Tibial nerve (tissue), 4 donors: Measurements from ENCODE around the gene EPB41L4A. TPM values are rescaled to one million over a fixed set of nuclear protein-coding genes. Genes with fewer than 3 reads are reported as not detected.

Experiments
- DNase-seq, 2 donors: peaks; one replicate each; pipeline ENCODE4 v3.0.0-alpha.2; 2019; ENCODE audit warnings: low spot score in 2 of 2
- H3K27ac ChIP-seq, 4 donors: fragments of 200-600 bp; sonication (generic) in 3 of 4; one replicate each; pipeline ENCODE4 v1.5.1; 2017 to 2019; ENCODE audit warnings: mild to moderate bottlenecking in 1 of 4
- H3K27me3 ChIP-seq, 2 donors: fragments of 200-600 bp; sonication (generic) in 1 of 2; one replicate each; pipeline versions ENCODE4 v1.5.1 to v1.6.0; 2017 to 2019
- H3K36me3 ChIP-seq, 3 donors: fragments of 200-600 bp; sonication (generic); one replicate each; pipeline ENCODE4 v1.5.1; 2018 to 2019
- H3K4me1 ChIP-seq, 4 donors: fragments of 200-600 bp; sonication (generic) in 3 of 4; one replicate each; pipeline ENCODE4 v1.5.1; 2017 to 2019
- H3K4me3 ChIP-seq, 4 donors: fragments of 200-600 bp; sonication (generic) in 3 of 4; one replicate each; pipeline ENCODE4 v1.5.1; 2017 to 2019; ENCODE audit warnings: mild to moderate bottlenecking in 1 of 4, moderate library complexity in 1 of 4
- H3K9me3 ChIP-seq, 4 donors: fragments of 200-600 bp; sonication (generic) in 3 of 4; one replicate each; pipeline ENCODE4 v1.5.1; 2017 to 2019
- CTCF ChIP-seq, 5 experiments: fragments of 200-600 bp in 3 of 5; fragments of 450-650 bp in 2 of 5; sonication (generic) in 3 of 5; IDR thresholded peaks; one replicate each; pipeline ENCODE4 v1.5.1; 2016 to 2019; ENCODE audit warnings: antibody characterized with exemption in 5 of 5, mild to moderate bottlenecking in 3 of 5, moderate library complexity in 2 of 5
- EP300 ChIP-seq, 2 donors: sonication (generic); formaldehyde crosslinking; IDR thresholded peaks; one replicate each; pipeline ENCODE4 v1.6.1; 2017; ENCODE audit warnings: antibody characterized with exemption in 2 of 2, mild to moderate bottlenecking in 1 of 2
- POLR2A ChIP-seq, 2 donors: fragments of 450-650 bp; IDR thresholded peaks; one replicate each; pipeline ENCODE4 v1.6.1; 2017; ENCODE audit warnings: antibody characterized with exemption in 2 of 2, mild to moderate bottlenecking in 2 of 2, moderate library complexity in 2 of 2
- WGBS, 2 donors: methylation state at CpG; one replicate each; pipeline ENCODE4 v1.1.5; 2018; 5-methylcytosine and 5-hydroxymethylcytosine counted together
- total RNA-seq, 4 donors: library from RNA; depleted of rRNA; stranded (reverse); fragments of >200 nt; gene quantifications; one replicate each; pipeline ENCODE4 v1.1.0, GENCODE V29; 2016

The EPB41L4A gene
- total RNA-seq, 4 donors from 2014 or later = 10.6 to 38.1 (median 14.4) TPM

GRCh38 chr5:112136773-112137172, 282.3 kb downstream of the EPB41L4A start:
- TF ChIP-seq EP300 (IDR thresholded peaks at IDR 0.05) = no peak
- H3K27me3 ChIP-seq = no peaks in the 10 kb centered on the region
- DNase-seq = no peak
- no peaks in the 10 kb centered on the region for H3K4me1 ChIP-seq
- H3K27ac ChIP-seq = no peak overlapping the region
- no peak overlapping the region for H3K4me3 ChIP-seq
- H3K36me3 ChIP-seq = no peaks in the 10 kb centered on the region
- no peaks in the 10 kb centered on the region for H3K9me3 ChIP-seq
- WGBS, 2 donors = 59 to 62% methylated on average over 6 of the region's 6 CpGs

GRCh38 chr5:112127861-112128260, 291.2 kb downstream of the EPB41L4A start:
- H3K27ac ChIP-seq = no peak overlapping the region
- no peaks in the 10 kb centered on the region for H3K4me1 ChIP-seq
- H3K4me3 ChIP-seq = no peak overlapping the region
- TF ChIP-seq CTCF (IDR thresholded peaks at IDR 0.05) (no peak), POLR2A (IDR thresholded peaks at IDR 0.05) (no peak), EP300 (IDR thresholded peaks at IDR 0.05) (no peak)
- H3K36me3 ChIP-seq = no peaks in the 10 kb centered on the region
- H3K9me3 ChIP-seq = no peaks in the 10 kb centered on the region
- no peak for DNase-seq
- H3K27me3 ChIP-seq = no peaks in the 10 kb centered on the region

- WGBS, 2 donors = 84 to 92% methylated on average over 4 of the region's 4 CpGs
- no peak for DNase-seq
- TF ChIP-seq EP300 (IDR thresholded peaks at IDR 0.05) (no peak), POLR2A (IDR thresholded peaks at IDR 0.05) (no peak), CTCF (IDR thresholded peaks at IDR 0.05) (no peak)
- Histone ChIP-seq H3K4me3 (no peak overlapping the region), H3K9me3 (no peaks in the 10 kb centered on the region), H3K4me1 (no peaks in the 10 kb centered on the region), H3K27me3 (no peaks in the 10 kb centered on the region), H3K36me3 (no peaks in the 10 kb centered on the region), H3K27ac (no peak overlapping the region)
Measured at GRCh38 chr5:112126982-112127381, 292.1 kb downstream of the EPB41L4A start.

- WGBS, 2 donors = 72 to 73% methylated on average over 2 of the region's 2 CpGs
- no peaks in the 10 kb centered on the region for H3K4me1 ChIP-seq
- no peak for DNase-seq
- TF ChIP-seq EP300 (IDR thresholded peaks at IDR 0.05) = no peak
- TF ChIP-seq POLR2A (IDR thresholded peaks at IDR 0.05) = no peak
- no peak for TF ChIP-seq CTCF (IDR thresholded peaks at IDR 0.05)
- H3K4me3 ChIP-seq = no peak overlapping the region
- no peak overlapping the region for H3K27ac ChIP-seq
- no peaks in the 10 kb centered on the region for H3K36me3 ChIP-seq
- H3K27me3 ChIP-seq = no peaks in the 10 kb centered on the region
- peaks cover 0 to 5% (median 0%) of the 10 kb centered on the region in 4 donors for H3K9me3 ChIP-seq
Measured at GRCh38 chr5:112125903-112126302, 293.2 kb downstream of the EPB41L4A start.

- WGBS, 2 donors = 48 to 57% methylated on average over 3 of the region's 3 CpGs
- H3K27me3 ChIP-seq = no peaks in the 10 kb centered on the region
- DNase-seq = no peak
- H3K4me3 ChIP-seq = no peak overlapping the region
- TF ChIP-seq CTCF (IDR thresholded peaks at IDR 0.05) (no peak), EP300 (IDR thresholded peaks at IDR 0.05) (no peak), POLR2A (IDR thresholded peaks at IDR 0.05) (no peak)
- no peaks in the 10 kb centered on the region for H3K4me1 ChIP-seq
- H3K27ac ChIP-seq = no peak overlapping the region
- H3K9me3 ChIP-seq = peaks cover 0 to 11% (median 0%) of the 10 kb centered on the region in 4 donors
- no peaks in the 10 kb centered on the region for H3K36me3 ChIP-seq
Measured at GRCh38 chr5:112124788-112125187, 294.3 kb downstream of the EPB41L4A start.

- no peak overlapping the region for H3K27ac ChIP-seq
- H3K9me3 ChIP-seq = peaks cover 0 to 11% (median 0%) of the 10 kb centered on the region in 4 donors
- H3K4me1 ChIP-seq = no peaks in the 10 kb centered on the region
- H3K36me3 ChIP-seq = no peaks in the 10 kb centered on the region
- no peak for DNase-seq
- no peaks in the 10 kb centered on the region for H3K27me3 ChIP-seq
- WGBS, 2 donors = 71 to 80% methylated on average over 2 of the region's 2 CpGs
- no peak overlapping the region for H3K4me3 ChIP-seq
- no peak for TF ChIP-seq POLR2A (IDR thresholded peaks at IDR 0.05)
- TF ChIP-seq CTCF (IDR thresholded peaks at IDR 0.05) = no peak
- no peak for TF ChIP-seq EP300 (IDR thresholded peaks at IDR 0.05)
Measured at GRCh38 chr5:112123086-112123485, 296.0 kb downstream of the EPB41L4A start.
